Gastrocnemius medialis (tissue), 4 donors: ENCODE results near the gene RPL13. TPM values are rescaled to one million over a fixed set of nuclear protein-coding genes. Genes with fewer than 3 reads are reported as not detected.
A peak's percentile ranks its signal among the peaks of the same experiment; 100 is the strongest.

ENCODE experiments used
- ATAC-seq, 2 donors: fragments of 150-250 bp; one replicate each; pipeline ENCODE4 v1.9.1; 2016
- DNase-seq, 2 donors: peaks; one replicate each; pipeline ENCODE4 v3.0.0-alpha.2; 2019
- H3K27ac ChIP-seq, 4 donors: fragments of 200-600 bp; sonication (generic); 1 replicate in 1 of 4; 2 replicates in 3 of 4; pipeline ENCODE4 v1.5.1; 2016 to 2018; ENCODE audit warnings: mild to moderate bottlenecking in 2 of 4, moderate library complexity in 1 of 4
- H3K27me3 ChIP-seq, 3 donors: fragments of 200-600 bp; sonication (generic) in 2 of 3; 1 replicate in 1 of 3; 2 replicates in 2 of 3; pipeline versions ENCODE4 v1.5.1 to v1.6.0; 2016 to 2019; ENCODE audit warnings: mild to moderate bottlenecking in 1 of 3, moderate library complexity in 1 of 3
- H3K36me3 ChIP-seq, 2 donors: fragments of 200-600 bp; sonication (generic) in 1 of 2; one replicate each; pipeline ENCODE4 v1.5.1; 2017 to 2018
- H3K4me1 ChIP-seq, 2 donors: fragments of 200-600 bp; sonication (generic) in 1 of 2; one replicate each; pipeline ENCODE4 v1.5.1; 2016 to 2017; ENCODE audit warnings: mild to moderate bottlenecking in 2 of 2
- H3K4me3 ChIP-seq, 4 donors: fragments of 200-600 bp; sonication (generic) in 3 of 4; 1 replicate in 1 of 4; 2 replicates in 3 of 4; pipeline ENCODE4 v1.5.1; 2016 to 2019; ENCODE audit warnings: mild to moderate bottlenecking in 2 of 4
- H3K9me3 ChIP-seq, 3 donors: fragments of 200-600 bp; sonication (generic) in 2 of 3; 1 replicate in 1 of 3; 2 replicates in 2 of 3; pipeline ENCODE4 v1.5.1; 2016 to 2019
- POLR2A ChIP-seq, 2 donors: fragments of 450-650 bp; IDR thresholded peaks; one replicate each; pipeline ENCODE4 v1.6.1; 2017; ENCODE audit warnings: antibody characterized with exemption in 2 of 2, mild to moderate bottlenecking in 2 of 2, moderate library complexity in 2 of 2
- in situ Hi-C, 4 donors: fragments of 200-750 bp; cut with MboI; loops; one replicate each; pipeline versions ENCODE4 v1.15.0 to v1.8.0; 2017; ENCODE audit warnings: low sequenced_read_pairs in 4 of 4
- intact Hi-C: fragments of 100-400 bp; cut with DNase I; formaldehyde crosslinking; loops from one replicate; pipeline ENCODE4 v1.15.1; 2023; ENCODE audit warnings: low total_unique reads
- total RNA-seq, 4 donors: library from RNA; depleted of rRNA; stranded (reverse); fragments of >200 nt; gene quantifications; one replicate each; pipeline versions ENCODE4 v1.1.0 to v1.2.3, GENCODE V29; 2016
- TF ChIP-seq, protein P1 (sequence below), 5 experiments: fragments of 450-650 bp in 3 of 5; fragments of 200-600 bp in 2 of 5; sonication (generic) in 2 of 5; IDR thresholded peaks in 4 of 5; conservative IDR thresholded peaks in 1 of 5; 1 replicate in 4 of 5; 2 replicates in 1 of 5; pipeline ENCODE4 v1.5.1; 2016 to 2019; ENCODE audit warnings: antibody characterized with exemption in 5 of 5, mild to moderate bottlenecking in 3 of 5, moderate library complexity in 3 of 5

The RPL13 gene
- total RNA-seq, 4 donors from 2014 or later: 4,295 to 5,889 (median 4,806) TPM

DNA sequence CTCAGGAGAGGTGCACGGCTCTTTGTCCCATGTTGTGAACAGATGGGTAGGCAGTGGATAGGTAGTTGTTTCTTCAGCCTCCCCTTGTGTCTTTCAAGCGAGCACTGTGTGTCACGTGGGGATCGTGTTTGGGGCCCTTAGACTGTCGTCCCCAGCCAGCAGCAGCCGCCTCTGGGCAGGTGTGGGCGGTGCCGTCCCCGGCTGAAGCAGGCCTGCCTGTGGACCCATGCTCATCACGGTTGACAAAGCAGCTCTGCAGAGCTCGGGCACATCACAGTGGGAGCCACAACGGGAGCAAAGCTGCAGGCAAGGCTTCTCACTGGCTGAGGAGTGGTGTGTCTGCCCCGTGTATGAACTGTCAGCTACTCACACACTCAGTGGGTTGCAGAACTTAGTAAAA, 4.7 kb upstream of the RPL13 start:
- Histone ChIP-seq H3K27ac (no peak overlapping the region), H3K9me3 (no peaks in the 10 kb centered on the region), H3K27me3 (no peaks in the 10 kb centered on the region), H3K4me3 (no peak overlapping the region), H3K4me1 (peaks cover 7 to 12% of the 10 kb centered on the region in 2 donors), H3K36me3 (peaks cover 0 to 57% of the 10 kb centered on the region in 2 donors)
- ATAC-seq (no peak), DNase-seq (no peak)
- intact Hi-C loops: loop anchor here (5.0 kb wide), 2 partner anchors 148 to 253 kb away; no protein-coding TSS in a partner anchor
- TF ChIP-seq, protein P1, sequence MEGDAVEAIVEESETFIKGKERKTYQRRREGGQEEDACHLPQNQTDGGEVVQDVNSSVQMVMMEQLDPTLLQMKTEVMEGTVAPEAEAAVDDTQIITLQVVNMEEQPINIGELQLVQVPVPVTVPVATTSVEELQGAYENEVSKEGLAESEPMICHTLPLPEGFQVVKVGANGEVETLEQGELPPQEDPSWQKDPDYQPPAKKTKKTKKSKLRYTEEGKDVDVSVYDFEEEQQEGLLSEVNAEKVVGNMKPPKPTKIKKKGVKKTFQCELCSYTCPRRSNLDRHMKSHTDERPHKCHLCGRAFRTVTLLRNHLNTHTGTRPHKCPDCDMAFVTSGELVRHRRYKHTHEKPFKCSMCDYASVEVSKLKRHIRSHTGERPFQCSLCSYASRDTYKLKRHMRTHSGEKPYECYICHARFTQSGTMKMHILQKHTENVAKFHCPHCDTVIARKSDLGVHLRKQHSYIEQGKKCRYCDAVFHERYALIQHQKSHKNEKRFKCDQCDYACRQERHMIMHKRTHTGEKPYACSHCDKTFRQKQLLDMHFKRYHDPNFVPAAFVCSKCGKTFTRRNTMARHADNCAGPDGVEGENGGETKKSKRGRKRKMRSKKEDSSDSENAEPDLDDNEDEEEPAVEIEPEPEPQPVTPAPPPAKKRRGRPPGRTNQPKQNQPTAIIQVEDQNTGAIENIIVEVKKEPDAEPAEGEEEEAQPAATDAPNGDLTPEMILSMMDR (IDR thresholded peaks at IDR 0.05 in 4 of 5, conservative IDR thresholded peaks at IDR 0.05 in 1 of 5): no peak
- no peak for TF ChIP-seq POLR2A (IDR thresholded peaks at IDR 0.05)
- in situ Hi-C loops: no loop called here

DNA sequence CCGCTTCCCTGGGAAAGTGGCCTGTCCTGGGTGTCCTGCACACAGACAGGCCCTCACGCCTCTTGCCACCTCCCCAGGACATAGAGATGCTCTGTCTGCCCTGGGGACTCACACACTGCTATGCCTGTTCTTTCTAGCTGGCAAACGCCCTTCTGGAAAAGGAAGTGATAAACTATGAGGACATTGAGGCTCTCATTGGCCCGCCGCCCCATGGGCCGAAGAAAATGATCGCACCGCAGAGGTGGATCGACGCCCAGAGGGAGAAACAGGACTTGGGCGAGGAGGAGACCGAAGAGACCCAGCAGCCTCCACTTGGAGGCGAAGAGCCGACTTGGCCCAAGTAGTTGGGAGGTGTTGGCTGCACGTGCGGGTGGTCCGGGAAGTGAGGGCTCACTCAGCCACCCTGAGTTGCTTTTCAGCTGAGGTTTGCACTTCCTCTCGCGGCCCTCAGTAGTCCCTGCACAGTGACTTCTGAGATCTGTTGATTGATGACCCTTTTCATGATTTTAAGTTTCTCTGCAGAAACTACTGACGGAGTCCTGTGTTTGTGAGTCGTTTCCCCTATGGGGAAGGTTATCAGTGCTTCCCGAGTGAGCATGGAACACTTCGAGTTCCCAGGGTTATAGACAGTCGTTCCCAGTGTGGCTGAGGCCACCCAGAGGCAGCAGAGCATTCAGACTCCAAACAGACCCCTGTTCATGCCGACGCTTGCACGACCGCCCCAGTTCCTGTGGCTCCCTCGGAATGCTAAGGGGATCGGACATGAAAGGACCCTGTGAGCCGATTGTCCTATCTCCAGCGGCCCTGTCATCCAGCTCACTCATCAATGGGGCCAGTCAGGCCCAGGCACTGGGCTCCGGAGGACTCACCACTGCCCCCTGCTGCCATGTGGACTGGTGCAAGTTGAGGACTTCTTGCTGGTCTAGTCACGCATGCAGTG, 3.5 kb upstream of the RPL13 start:
- no peaks in the 10 kb centered on the region for H3K27me3 ChIP-seq
- H3K4me3 ChIP-seq: no peak overlapping the region
- H3K36me3 ChIP-seq: peaks cover 0 to 53% of the 10 kb centered on the region in 2 donors
- H3K4me1 ChIP-seq: peaks cover 17 to 20% of the 10 kb centered on the region in 2 donors
- intact Hi-C loops (loop anchor here (1.0 to 5.0 kb wide), 3 partner anchors 150 to 255 kb away; no protein-coding TSS in a partner anchor), in situ Hi-C loops (no loop called here)
- ATAC-seq (peak in 1 of 2 donors; percentile 23), DNase-seq (peak in 1 of 2 donors; percentile 75)
- peak overlapping the region in 3 of 4 donors; percentile 91 to 99 (median 98) for H3K27ac ChIP-seq
- TF ChIP-seq, protein P1 (IDR thresholded peaks at IDR 0.05 in 4 of 5, conservative IDR thresholded peaks at IDR 0.05 in 1 of 5): peak in 4 of 5 experiments; percentile 71 to 78 (median 74)
- TF ChIP-seq POLR2A (IDR thresholded peaks at IDR 0.05): no peak
- H3K9me3 ChIP-seq: no peaks in the 10 kb centered on the region

DNA sequence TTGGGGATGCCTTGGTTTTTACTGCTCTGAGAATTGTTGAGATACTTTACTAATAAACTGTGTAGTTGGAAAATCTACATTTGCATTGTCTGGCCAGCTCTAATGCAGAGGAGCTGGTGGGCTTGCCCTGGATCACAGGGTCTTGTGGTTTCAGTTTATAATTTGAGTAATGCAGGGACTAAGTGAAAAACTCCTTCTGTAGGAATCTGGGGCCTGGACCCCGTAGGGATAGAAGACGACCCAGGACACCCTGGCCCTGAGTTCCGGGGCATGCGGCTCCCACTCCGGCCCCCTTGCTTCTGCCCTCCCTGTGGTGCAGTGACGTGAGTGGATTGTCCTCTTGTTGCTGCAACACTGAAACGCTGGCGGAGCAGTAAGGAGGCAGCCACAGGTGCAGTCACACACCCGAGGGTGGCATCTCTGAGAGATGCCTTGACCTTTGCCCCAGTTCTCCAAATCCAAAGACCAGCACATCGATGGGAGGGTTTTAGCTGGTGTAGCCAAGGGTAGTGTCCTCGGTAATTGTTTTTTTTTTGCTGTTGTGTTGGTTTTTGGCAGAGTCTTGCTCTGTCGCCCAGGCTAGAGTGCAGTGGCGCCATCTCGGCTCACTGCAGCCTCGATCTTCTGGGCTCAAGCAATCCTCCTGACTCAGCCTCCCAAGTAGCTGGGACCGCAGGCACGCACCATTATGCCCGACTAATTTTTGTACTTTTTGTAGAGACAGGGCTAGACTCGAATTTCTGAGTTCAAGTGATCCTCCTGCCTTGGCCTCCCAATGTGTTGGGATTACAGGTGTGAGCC, 2.6 kb upstream of the RPL13 start:
- intact Hi-C loops (loop anchor here (1.0 to 5.0 kb wide), 4 partner anchors 151 to 317 kb away; no protein-coding TSS in a partner anchor), in situ Hi-C loops (no loop called here)
- ATAC-seq (no peak), DNase-seq (peak in 1 of 2 donors; percentile 58)
- Histone ChIP-seq H3K27me3 (no peaks in the 10 kb centered on the region), H3K9me3 (no peaks in the 10 kb centered on the region), H3K27ac (peak overlapping the region; percentile 91 to 99 (median 96)), H3K4me1 (peaks cover 22 to 27% of the 10 kb centered on the region in 2 donors), H3K36me3 (peaks cover 0 to 53% of the 10 kb centered on the region in 2 donors), H3K4me3 (no peak overlapping the region)
- TF ChIP-seq POLR2A (IDR thresholded peaks at IDR 0.05): no peak
- TF ChIP-seq, protein P1 (IDR thresholded peaks at IDR 0.05 in 4 of 5, conservative IDR thresholded peaks at IDR 0.05 in 1 of 5): peak in 1 of 5 experiments; percentile 65

- Histone ChIP-seq H3K36me3 (peaks cover 0 to 39% of the 10 kb centered on the region in 2 donors), H3K9me3 (no peaks in the 10 kb centered on the region), H3K4me3 (peak overlapping the region; percentile 60 to 99 (median 78)), H3K27me3 (no peaks in the 10 kb centered on the region), H3K27ac (peak overlapping the region; percentile 91 to 99 (median 96)), H3K4me1 (peaks cover 43 to 45% of the 10 kb centered on the region in 2 donors)
- in situ Hi-C loops (no loop called here), intact Hi-C loops (loop anchor here (5.0 kb wide), 1 partner anchor 69 kb away; the partner anchor contains the start of gene ANKRD11)
- DNase-seq: no peak
- TF ChIP-seq POLR2A (IDR thresholded peaks at IDR 0.05): no peak
- TF ChIP-seq, protein P1 (IDR thresholded peaks at IDR 0.05 in 4 of 5, conservative IDR thresholded peaks at IDR 0.05 in 1 of 5): no peak
- ATAC-seq: no peak
These were observed 831 bp downstream of the RPL13 start for GRCh38 chr16:89561142-89561883.
